HL-60 (cell line): ENCODE results near the gene ANKFN1.

Experiments
- CTCF ChIP-seq: IDR thresholded peaks from one replicate; pipeline ENCODE4 v1.5.1; 2011; ENCODE audit warnings: low read length, control low read depth, inconsistent platforms; ENCODE audit not compliant: insufficient read depth
- GABPA ChIP-seq: IDR thresholded peaks from 2 replicates; pipeline ENCODE4 v1.6.1; 2012; ENCODE audit warnings: low read depth
- POLR2AphosphoS5 ChIP-seq: IDR thresholded peaks from 2 replicates; pipeline ENCODE4 v1.6.1; 2012; ENCODE audit warnings: low read depth
- REST ChIP-seq: IDR thresholded peaks from 2 replicates; pipeline ENCODE4 v1.6.1; 2012; ENCODE audit warnings: low read depth; ENCODE audit not compliant: insufficient replicate concordance
- SPI1 ChIP-seq: IDR thresholded peaks from 2 replicates; pipeline ENCODE4 v1.6.1; 2012; ENCODE audit warnings: low read depth, mild to moderate bottlenecking, borderline replicate concordance

- TF ChIP-seq CTCF (peak; percentile 16), POLR2AphosphoS5 (no peak), REST (no peak), GABPA (no peak), SPI1 (no peak)
Observed at GRCh38 chr17:56499799-56500388, 346.6 kb downstream of the ANKFN1 start.
